ENCODE results near the gene BICDL1. TPM values are rescaled to one million over a fixed set of nuclear protein-coding genes. Genes with fewer than 3 reads are reported as not detected.
"Not testable (repeated sequence)": the region's sequence is repeated elsewhere in the genome, so short reads cannot be mapped to it uniquely, and the experiment has no call there.

Gene BICDL1
- total and polyA plus RNA-seq, 2 donors (not counting 3 experiments of a cell fraction or from before 2014, with no cell fraction given) = 0.19 TPM; not detected in 1

- H3K27ac ChIP-seq (ENCODE audit: insufficient read depth, low read depth, low read length) = no peak overlapping the region
- H3K4me2 ChIP-seq (ENCODE audit: insufficient read depth, low read length) = no peak overlapping the region
- H3K4me1 ChIP-seq (ENCODE audit: control insufficient read depth, extremely low read depth, insufficient read depth, low read length) = no peaks in the 10 kb centered on the region
- H3K27me3 ChIP-seq (ENCODE audit: control insufficient read depth in 2 of 2, insufficient read depth in 2 of 2, low read length in 2 of 2) = peaks cover 2 to 3% of the 10 kb centered on the region in 2 experiments
- dilution Hi-C loops (cut with MboI; ENCODE audit: extremely low pct_ligation_motif_present, low sequenced_read_pairs) = no loop called here
- intact Hi-C loops (cut with micrococcal nuclease) = no loop called here
- no peaks in the 10 kb centered on the region for H3K9me3 ChIP-seq (replicated peaks; ENCODE audit: control insufficient read depth, insufficient read depth, low read length)
- H3K36me3 ChIP-seq (ENCODE audit: control insufficient read depth in 2 of 2, extremely low read depth in 1 of 2, insufficient read depth in 2 of 2, low read length in 2 of 2) = no peaks in the 10 kb centered on the region
- DNase-seq (ENCODE audit: low read depth, low spot score) (no peak), FAIRE-seq (no peak)
- no peaks in the 10 kb centered on the region for H3K79me2 ChIP-seq (ENCODE audit: control insufficient read depth, insufficient read depth, low read length)
- H4K20me1 ChIP-seq (replicated peaks; ENCODE audit: control insufficient read depth, extremely low read depth, insufficient read depth, low read length) = no peaks in the 10 kb centered on the region
- ChIA-PET POLR2A (no interaction called here), CTCF (no interaction called here)
- no peak overlapping the region for H3K9ac ChIP-seq (replicated peaks; ENCODE audit: extremely low read depth, insufficient read depth, low read length)
- H3K9me1 ChIP-seq (replicated peaks; ENCODE audit: control insufficient read depth, extremely low read depth, insufficient read depth, low read length) = no peaks in the 10 kb centered on the region
- H3K4me3 ChIP-seq (replicated peaks in 1 of 3; ENCODE audit: insufficient read depth in 1 of 3, low read depth in 1 of 3, low read length in 3 of 3) = no peak overlapping the region
- H2AFZ ChIP-seq (ENCODE audit: low read depth, low read length) = no peak overlapping the region
- BruUV-seq (replicated peaks) = no TSS peak
- TF ChIP-seq MYC (IDR thresholded peaks at IDR 0.05; ENCODE audit: low read depth, low read length) (no peak), POLR2AphosphoS5 (IDR thresholded peaks at IDR 0.05; ENCODE audit: insufficient read depth, low read depth, low read length) (no peak), EZH2 (IDR thresholded peaks at IDR 0.05; ENCODE audit: borderline replicate concordance, low read depth, low read length, severe bottlenecking) (no peak), CTCF (IDR thresholded peaks at IDR 0.05; ENCODE audit: extremely low read depth in 1 of 2, insufficient read depth in 1 of 2, low read depth in 1 of 2, low read length in 2 of 2) (no peak), GATA2 (IDR thresholded peaks at IDR 0.05; ENCODE audit: insufficient read depth, insufficient read length, low read depth, low read length) (no peak), POLR2A (IDR thresholded peaks at IDR 0.05; ENCODE audit: low read depth, low read length) (no peak), FOS (IDR thresholded peaks at IDR 0.05; ENCODE audit: borderline replicate concordance, insufficient read depth, low read length) (no peak), JUN (IDR thresholded peaks at IDR 0.05; ENCODE audit: borderline replicate concordance, insufficient read depth, insufficient read length, low read depth) (no peak), MAX (IDR thresholded peaks at IDR 0.05; ENCODE audit: insufficient read depth, insufficient read length) (no peak)
Measured at GRCh38 chr12:120013659-120014380, 24.8 kb downstream of the BICDL1 start.

- FAIRE-seq; H2AFZ ChIP-seq (ENCODE audit: low read depth, low read length); H3K4me3 ChIP-seq (replicated peaks in 1 of 3; ENCODE audit: insufficient read depth in 1 of 3, low read depth in 1 of 3, low read length in 3 of 3); H3K79me2 ChIP-seq (ENCODE audit: control insufficient read depth, insufficient read depth, low read length); H4K20me1 ChIP-seq (replicated peaks; ENCODE audit: control insufficient read depth, extremely low read depth, insufficient read depth, low read length); H3K4me1 ChIP-seq (ENCODE audit: control insufficient read depth, extremely low read depth, insufficient read depth, low read length); H3K27me3 ChIP-seq (ENCODE audit: control insufficient read depth in 2 of 2, insufficient read depth in 2 of 2, low read length in 2 of 2); H3K9ac ChIP-seq (replicated peaks; ENCODE audit: extremely low read depth, insufficient read depth, low read length); H3K9me1 ChIP-seq (replicated peaks; ENCODE audit: control insufficient read depth, extremely low read depth, insufficient read depth, low read length); H3K4me2 ChIP-seq (ENCODE audit: insufficient read depth, low read length); intact Hi-C loops (cut with micrococcal nuclease); dilution Hi-C loops (cut with MboI; ENCODE audit: extremely low pct_ligation_motif_present, low sequenced_read_pairs); H3K27ac ChIP-seq (ENCODE audit: insufficient read depth, low read depth, low read length); CTCF ChIA-PET; H3K36me3 ChIP-seq (ENCODE audit: control insufficient read depth in 2 of 2, extremely low read depth in 1 of 2, insufficient read depth in 2 of 2, low read length in 2 of 2); POLR2A ChIA-PET; BruUV-seq (replicated peaks); H3K9me3 ChIP-seq (replicated peaks; ENCODE audit: control insufficient read depth, insufficient read depth, low read length); DNase-seq (ENCODE audit: low read depth, low spot score): not testable (repeated sequence)
Measured at GRCh38 chr12:120014381-120014735, 25.3 kb downstream of the BICDL1 start.

Data from endothelial cell of umbilical vein (primary cell).